Sigmoid colon (tissue), 7 donors: ENCODE results near the gene HRC. TPM values are rescaled to one million over a fixed set of nuclear protein-coding genes. Genes with fewer than 3 reads are reported as not detected.

ENCODE experiments used
- DNase-seq: peaks from one replicate; pipeline ENCODE4 v3.0.0-alpha.2; 2019
- H3K27ac ChIP-seq, 4 donors: fragments of 200-600 bp; sonication (generic); one replicate each; pipeline ENCODE4 v1.5.1; 2016 to 2019; ENCODE audit warnings: mild to moderate bottlenecking in 1 of 4
- H3K27me3 ChIP-seq, 3 donors: fragments of 200-600 bp; sonication (generic); one replicate each; pipeline ENCODE4 v1.5.1; 2019; ENCODE audit warnings: mild to moderate bottlenecking in 1 of 3
- H3K36me3 ChIP-seq, 4 donors: fragments of 200-600 bp; sonication (generic); one replicate each; pipeline ENCODE4 v1.5.1; 2016 to 2019
- H3K4me1 ChIP-seq, 4 donors: fragments of 200-600 bp; sonication (generic); one replicate each; pipeline ENCODE4 v1.5.1; 2017 to 2019
- H3K4me3 ChIP-seq, 4 donors: fragments of 200-600 bp; sonication (generic); one replicate each; pipeline ENCODE4 v1.5.1; 2017 to 2019; ENCODE audit warnings: mild to moderate bottlenecking in 2 of 4, moderate library complexity in 1 of 4
- H3K9me3 ChIP-seq, 4 donors: fragments of 200-600 bp in 3 of 4; sonication (generic) in 3 of 4; one replicate each; pipeline versions ENCODE4 v1.5.1 to v1.6.1; 2013 to 2019
- EP300 ChIP-seq, 4 donors: sonication (generic); formaldehyde crosslinking; IDR thresholded peaks; one replicate each; pipeline ENCODE4 v1.6.1; 2017; ENCODE audit warnings: antibody characterized with exemption in 4 of 4
- POLR2A ChIP-seq, 2 donors: fragments of 450-650 bp; IDR thresholded peaks; one replicate each; pipeline ENCODE4 v1.6.1; 2016; ENCODE audit warnings: antibody characterized with exemption in 2 of 2, mild to moderate bottlenecking in 2 of 2, moderate library complexity in 2 of 2
- POLR2AphosphoS5 ChIP-seq, 4 donors: sonication (generic); formaldehyde crosslinking; IDR thresholded peaks; one replicate each; pipeline ENCODE4 v1.6.1; 2017; ENCODE audit warnings: antibody characterized with exemption in 4 of 4
- WGBS, 2 donors: extraction: QIAGEN DNeasy Blood & Tissue Kit; methylation state at CpG; one replicate each; pipeline ENCODE4 v1.1.7; 2013; 5-methylcytosine and 5-hydroxymethylcytosine counted together
- intact Hi-C: fragments of 100-400 bp; cut with DNase I; formaldehyde crosslinking; loops from one replicate; pipeline ENCODE4 v1.15.1; 2023
- polyA plus RNA-seq, 3 donors: library from polyadenylated mRNA; stranded (reverse); fragments of 200-250 nt; gene quantifications; one replicate each; pipeline ENCODE4 v1.2.3, GENCODE V29; 2013
- total RNA-seq, 4 donors: library from RNA; depleted of rRNA; stranded (reverse); fragments of >200 nt; gene quantifications; one replicate each; pipeline ENCODE4 v1.1.0, GENCODE V29; 2016
- TF ChIP-seq, protein P1 (sequence below), 4 experiments: fragments of 450-650 bp in 3 of 4; fragments of 200-600 bp in 1 of 4; IDR thresholded peaks; one replicate each; pipeline ENCODE4 v1.5.1; 2016 to 2019; ENCODE audit warnings: antibody characterized with exemption in 4 of 4, mild to moderate bottlenecking in 3 of 4, moderate library complexity in 2 of 4
- donor health status: healthy with polysubstance abuse.
- donor health status: Bipolar disorder and iron deficiency.
- donor health status: healthy.

Gene HRC
- total and polyA plus RNA-seq, 7 donors: 0.16 to 6.6 (median 0.83) TPM

DNA sequence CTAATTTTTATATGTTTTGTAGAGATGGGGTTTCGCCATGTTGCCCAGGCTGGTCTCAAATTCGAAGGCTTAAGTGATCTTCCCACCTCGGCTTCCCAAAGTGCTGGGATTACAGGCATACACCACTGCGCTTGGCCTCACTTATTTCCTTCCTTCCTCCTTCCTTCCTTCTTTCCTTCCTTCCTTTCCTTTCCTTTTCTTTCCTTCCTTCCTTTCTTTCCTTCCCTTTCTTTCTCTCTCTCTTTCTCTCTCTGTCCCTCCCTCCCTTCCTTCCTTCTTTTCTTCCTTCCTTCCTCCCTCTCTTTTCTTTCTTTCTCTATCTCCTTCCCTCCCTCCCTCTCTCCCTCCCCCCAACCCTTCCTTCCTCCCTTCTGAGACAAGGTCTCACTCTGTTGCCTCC is 39.2 kb upstream of the HRC start:
- Histone ChIP-seq H3K36me3 (peaks cover 0 to 42% (median 13%) of the 10 kb centered on the region in 4 donors), H3K4me1 (peaks cover 0 to 10% (median 4%) of the 10 kb centered on the region in 4 donors), H3K27ac (no peak overlapping the region), H3K9me3 (no peaks in the 10 kb centered on the region), H3K27me3 (no peaks in the 10 kb centered on the region), H3K4me3 (no peak overlapping the region)
- intact Hi-C loops: no loop called here
- 86 to 92% methylated on average over 4 of the region's 4 CpGs for WGBS, 2 donors
- TF ChIP-seq POLR2AphosphoS5 (IDR thresholded peaks at IDR 0.05): no peak
- no peak for TF ChIP-seq POLR2A (IDR thresholded peaks at IDR 0.05)
- TF ChIP-seq EP300 (IDR thresholded peaks at IDR 0.05): no peak
- TF ChIP-seq, protein P1, sequence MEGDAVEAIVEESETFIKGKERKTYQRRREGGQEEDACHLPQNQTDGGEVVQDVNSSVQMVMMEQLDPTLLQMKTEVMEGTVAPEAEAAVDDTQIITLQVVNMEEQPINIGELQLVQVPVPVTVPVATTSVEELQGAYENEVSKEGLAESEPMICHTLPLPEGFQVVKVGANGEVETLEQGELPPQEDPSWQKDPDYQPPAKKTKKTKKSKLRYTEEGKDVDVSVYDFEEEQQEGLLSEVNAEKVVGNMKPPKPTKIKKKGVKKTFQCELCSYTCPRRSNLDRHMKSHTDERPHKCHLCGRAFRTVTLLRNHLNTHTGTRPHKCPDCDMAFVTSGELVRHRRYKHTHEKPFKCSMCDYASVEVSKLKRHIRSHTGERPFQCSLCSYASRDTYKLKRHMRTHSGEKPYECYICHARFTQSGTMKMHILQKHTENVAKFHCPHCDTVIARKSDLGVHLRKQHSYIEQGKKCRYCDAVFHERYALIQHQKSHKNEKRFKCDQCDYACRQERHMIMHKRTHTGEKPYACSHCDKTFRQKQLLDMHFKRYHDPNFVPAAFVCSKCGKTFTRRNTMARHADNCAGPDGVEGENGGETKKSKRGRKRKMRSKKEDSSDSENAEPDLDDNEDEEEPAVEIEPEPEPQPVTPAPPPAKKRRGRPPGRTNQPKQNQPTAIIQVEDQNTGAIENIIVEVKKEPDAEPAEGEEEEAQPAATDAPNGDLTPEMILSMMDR (IDR thresholded peaks at IDR 0.05): no peak
- no peak for DNase-seq

DNA sequence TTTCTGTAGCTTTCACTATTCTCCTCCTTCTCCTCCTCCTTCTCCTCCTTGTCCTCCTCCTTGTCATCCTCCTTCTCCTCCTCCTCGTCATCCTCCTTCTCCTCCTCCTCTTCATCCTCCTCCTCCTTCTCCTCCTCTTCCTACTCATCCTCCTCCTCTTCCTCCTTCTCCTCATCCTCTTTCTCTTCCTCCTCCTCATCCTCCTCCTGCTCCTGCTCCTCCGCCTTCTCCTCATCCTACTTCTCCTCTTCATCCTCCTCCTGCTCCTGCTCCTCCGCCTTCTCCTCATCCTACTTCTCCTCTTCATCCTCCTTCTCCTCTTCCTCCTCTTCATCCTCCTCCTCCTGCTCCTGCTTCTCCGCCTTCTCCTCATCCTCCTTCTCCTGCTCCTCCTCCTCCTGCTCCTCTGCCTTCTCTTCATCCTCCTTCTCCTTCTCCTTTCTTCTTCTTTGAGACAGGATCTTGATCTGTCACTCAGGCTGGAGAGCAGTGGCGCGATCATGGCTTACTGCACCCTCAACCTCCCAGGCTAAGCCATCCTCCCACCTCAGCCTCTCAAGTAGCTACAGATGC is 38.7 kb upstream of the HRC start:
- H3K4me3 ChIP-seq: no peak overlapping the region
- no peaks in the 10 kb centered on the region for H3K9me3 ChIP-seq
- peaks cover 0 to 47% (median 15%) of the 10 kb centered on the region in 4 donors for H3K36me3 ChIP-seq
- H3K4me1 ChIP-seq: peaks cover 0 to 10% (median 4%) of the 10 kb centered on the region in 4 donors
- H3K27me3 ChIP-seq: no peaks in the 10 kb centered on the region
- intact Hi-C loops: no loop called here
- WGBS, 2 donors: 95 to 96% methylated on average over 6 of the region's 6 CpGs
- TF ChIP-seq, protein P1 (IDR thresholded peaks at IDR 0.05): no peak
- TF ChIP-seq POLR2A (IDR thresholded peaks at IDR 0.05) (no peak), POLR2AphosphoS5 (IDR thresholded peaks at IDR 0.05) (no peak), EP300 (IDR thresholded peaks at IDR 0.05) (no peak)
- no peak for DNase-seq
- no peak overlapping the region for H3K27ac ChIP-seq

DNA sequence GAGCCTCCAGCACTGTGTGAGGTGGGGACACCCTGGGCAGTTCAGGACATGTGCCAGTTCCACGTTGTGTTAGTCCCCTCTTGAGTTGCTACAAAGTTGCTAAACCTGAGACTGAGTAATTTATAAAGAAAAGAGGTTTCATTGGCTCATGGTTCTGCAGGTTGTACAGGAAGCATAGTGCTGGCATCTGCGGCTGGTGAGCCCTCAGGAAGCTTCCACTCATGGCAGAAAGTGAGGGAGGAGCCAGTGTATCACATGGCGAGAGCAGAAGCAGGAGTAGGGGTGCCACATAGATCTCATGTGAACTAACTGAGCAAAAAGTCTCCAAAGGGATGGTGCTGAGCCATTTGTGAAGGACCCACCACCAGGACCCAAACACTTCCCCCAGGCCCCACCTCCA is 35.6 kb upstream of the HRC start:
- TF ChIP-seq POLR2AphosphoS5 (IDR thresholded peaks at IDR 0.05) (no peak), EP300 (IDR thresholded peaks at IDR 0.05) (no peak), POLR2A (IDR thresholded peaks at IDR 0.05) (no peak)
- TF ChIP-seq, protein P1 (IDR thresholded peaks at IDR 0.05): no peak
- Histone ChIP-seq H3K4me3 (no peak overlapping the region), H3K36me3 (peaks cover 0 to 68% (median 20%) of the 10 kb centered on the region in 4 donors), H3K4me1 (no peaks in the 10 kb centered on the region), H3K9me3 (no peaks in the 10 kb centered on the region), H3K27me3 (no peaks in the 10 kb centered on the region), H3K27ac (no peak overlapping the region)
- no peak for DNase-seq
- WGBS, 2 donors: 94 to 96% methylated on average over 3 of the region's 3 CpGs
- intact Hi-C loops: no loop called here

DNA sequence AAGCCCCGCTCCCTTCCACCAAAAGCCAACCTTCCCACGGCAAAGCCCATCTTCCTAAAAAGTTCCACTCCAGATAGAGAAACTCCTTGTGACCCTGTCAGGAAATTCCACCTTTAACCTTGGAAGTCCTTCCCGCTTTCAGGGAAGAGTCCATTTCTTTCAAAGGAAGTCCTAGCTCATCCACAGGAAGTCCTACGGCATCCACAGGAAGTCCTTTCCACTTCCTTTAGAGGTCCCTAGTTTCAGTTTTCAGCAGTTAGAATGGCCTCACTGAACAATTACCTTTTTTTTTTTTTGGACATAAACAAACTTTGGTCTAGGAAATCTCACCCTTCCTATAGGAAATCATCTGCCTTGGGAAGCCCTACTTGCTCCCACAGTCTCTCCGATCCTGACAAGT is 34.1 kb upstream of the HRC start:
- intact Hi-C loops: no loop called here
- DNase-seq: no peak
- Histone ChIP-seq H3K9me3 (no peaks in the 10 kb centered on the region), H3K4me1 (no peaks in the 10 kb centered on the region), H3K27ac (no peak overlapping the region), H3K4me3 (no peak overlapping the region), H3K36me3 (peaks cover 0 to 80% (median 20%) of the 10 kb centered on the region in 4 donors), H3K27me3 (no peaks in the 10 kb centered on the region)
- 82 to 92% methylated on average over 5 of the region's 5 CpGs for WGBS, 2 donors
- TF ChIP-seq POLR2A (IDR thresholded peaks at IDR 0.05) (no peak), POLR2AphosphoS5 (IDR thresholded peaks at IDR 0.05) (no peak)
- TF ChIP-seq, protein P1 (IDR thresholded peaks at IDR 0.05): no peak
